Astrocyte of the spinal cord (primary cell): ENCODE measurements around the gene NEUROG3.

ENCODE experiments used
- DNase-seq: peaks from one replicate; pipeline ENCODE4 v3.0.0; 2011; ENCODE audit warnings: low read depth, low spot score
- H3K4me3 ChIP-seq: 2 replicates; pipeline ENCODE4 v1.5.1; 2011; ENCODE audit warnings: low read depth, mild to moderate bottlenecking, low read length, moderate library complexity
- CTCF ChIP-seq: IDR thresholded peaks from 2 replicates; pipeline ENCODE4 v1.5.1; 2012; ENCODE audit warnings: low read depth, mild to moderate bottlenecking, low read length, inconsistent platforms
- in situ Hi-C: cut with HindIII; loops from 2 replicates; pipeline ENCODE4 v1.10.0; 2017; ENCODE audit warnings: low sequenced_read_pairs

Gene NEUROG3

GRCh38 chr10:69612760-69613159 is 39.5 kb upstream of the NEUROG3 start:
- DNase-seq: no peak
- in situ Hi-C loops: no loop called here
- H3K4me3 ChIP-seq: no peak overlapping the region
- TF ChIP-seq CTCF: no peak

- TF ChIP-seq CTCF: no peak
- in situ Hi-C loops: no loop called here
- DNase-seq: no peak
- no peak overlapping the region for H3K4me3 ChIP-seq
Measured at GRCh38 chr10:69609077-69609476, 35.9 kb upstream of the NEUROG3 start.

GRCh38 chr10:69600761-69601330 is 27.6 kb upstream of the NEUROG3 start:
- DNase-seq: no peak
- in situ Hi-C loops: no loop called here

GRCh38 chr10:69588358-69588757 is 15.1 kb upstream of the NEUROG3 start:
- no peak overlapping the region for H3K4me3 ChIP-seq
- no peak for DNase-seq
- in situ Hi-C loops: no loop called here
- no peak for TF ChIP-seq CTCF

More at GRCh38 chr10:69600761-69601330, 27.6 kb upstream of the NEUROG3 start:
- no peak overlapping the region for H3K4me3 ChIP-seq
- TF ChIP-seq CTCF: no peak

- no peak overlapping the region for H3K4me3 ChIP-seq
- DNase-seq: no peak
- in situ Hi-C loops: no loop called here
- TF ChIP-seq CTCF: no peak
Measured at GRCh38 chr10:69584624-69585023, 11.4 kb upstream of the NEUROG3 start.

GRCh38 chr10:69583106-69583505 is 9.9 kb upstream of the NEUROG3 start:
- TF ChIP-seq CTCF: no peak
- no peak overlapping the region for H3K4me3 ChIP-seq
- in situ Hi-C loops: no loop called here
- no peak for DNase-seq

GRCh38 chr10:69580435-69580834 is 7.2 kb upstream of the NEUROG3 start:
- in situ Hi-C loops: no loop called here

More at GRCh38 chr10:69580435-69580834, 7.2 kb upstream of the NEUROG3 start:
- TF ChIP-seq CTCF: no peak
- DNase-seq: no peak
- H3K4me3 ChIP-seq: no peak overlapping the region
